ENCODE data around the gene CREBL2.
"Not testable (repeated sequence)": the region's sequence is repeated elsewhere in the genome, so short reads cannot be mapped to it uniquely, and the experiment has no call there.

The CREBL2 gene

DNA sequence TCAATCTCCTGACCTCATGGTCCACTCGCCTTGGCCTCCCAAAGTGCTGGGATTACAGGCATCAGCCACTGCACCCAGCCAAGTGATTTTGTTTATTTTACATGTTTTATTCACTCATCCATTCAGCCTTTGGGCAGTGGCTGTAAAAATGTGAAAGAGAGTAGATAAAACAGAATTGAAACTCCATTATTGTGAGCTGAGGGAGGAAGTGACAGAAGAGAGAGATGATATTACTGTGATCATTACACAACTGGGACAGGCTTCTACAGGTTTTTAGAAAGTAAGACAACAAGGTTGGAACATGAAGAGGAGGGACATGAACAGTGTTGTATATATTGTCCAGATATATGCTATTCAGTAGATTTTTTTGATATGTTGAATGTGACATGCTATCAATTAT is 25.0 kb downstream of the CREBL2 start:
- no peak for DNase-seq (ENCODE audit: low read depth)

DNA sequence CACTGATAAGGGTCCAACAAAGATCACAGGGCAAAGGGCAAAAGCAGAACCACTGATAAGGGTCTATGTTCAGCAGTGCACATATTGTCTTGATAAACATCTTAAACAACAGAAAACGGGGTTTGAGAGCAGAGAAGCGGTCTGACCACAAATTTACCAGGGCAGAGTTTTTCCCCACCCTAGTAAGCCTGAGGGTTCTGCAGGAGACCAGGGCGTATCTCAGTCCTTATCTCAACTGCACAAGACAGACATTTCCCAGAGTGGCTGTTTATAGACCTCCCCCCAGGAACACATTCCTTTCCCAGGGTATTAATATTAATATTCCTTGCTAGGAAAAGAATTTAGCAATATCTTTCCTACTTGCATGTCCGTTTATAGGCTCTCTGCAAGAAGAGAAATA is 28.3 kb downstream of the CREBL2 start:
- DNase-seq (ENCODE audit: low read depth) = not testable (repeated sequence)

DNA sequence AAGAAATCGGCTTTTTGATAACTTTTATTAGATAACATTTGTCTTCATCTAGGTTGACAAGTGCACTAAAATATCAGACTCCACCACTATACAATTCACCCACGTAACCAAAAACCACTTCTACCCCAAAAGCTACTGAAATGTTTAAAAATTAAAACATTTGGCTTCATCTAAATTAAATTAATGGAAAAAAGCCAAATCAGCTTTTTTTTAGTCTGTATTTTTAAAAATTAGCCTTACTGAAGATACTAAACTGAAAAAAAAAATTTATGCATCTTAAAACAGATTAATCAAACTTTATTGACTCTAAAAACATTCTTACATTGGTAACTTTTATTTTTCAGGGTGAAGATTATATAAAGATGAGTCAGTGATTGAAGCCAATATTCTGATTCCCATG is 30.0 kb downstream of the CREBL2 start:
- no peak for DNase-seq (ENCODE audit: low read depth)

DNA sequence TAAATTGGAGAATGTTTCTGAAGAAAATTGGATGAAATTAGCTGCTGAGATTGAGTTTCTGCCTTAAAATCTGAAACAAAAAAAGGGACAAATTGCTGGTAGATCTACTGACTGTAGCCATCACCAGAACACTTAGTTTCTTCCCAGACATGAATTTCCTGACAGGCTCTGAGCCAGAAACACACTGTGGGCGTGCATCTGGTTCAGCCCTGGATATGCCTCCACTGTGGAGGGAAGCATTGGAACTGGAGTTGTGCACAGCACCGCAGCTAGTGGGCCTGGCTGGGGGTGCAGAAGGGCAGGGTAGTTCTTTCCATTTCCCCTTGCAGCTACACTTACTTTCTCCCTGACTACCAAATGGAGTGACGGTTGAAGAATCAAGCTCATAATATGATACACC is 31.2 kb downstream of the CREBL2 start:
- DNase-seq (ENCODE audit: low read depth) = no peak

DNA sequence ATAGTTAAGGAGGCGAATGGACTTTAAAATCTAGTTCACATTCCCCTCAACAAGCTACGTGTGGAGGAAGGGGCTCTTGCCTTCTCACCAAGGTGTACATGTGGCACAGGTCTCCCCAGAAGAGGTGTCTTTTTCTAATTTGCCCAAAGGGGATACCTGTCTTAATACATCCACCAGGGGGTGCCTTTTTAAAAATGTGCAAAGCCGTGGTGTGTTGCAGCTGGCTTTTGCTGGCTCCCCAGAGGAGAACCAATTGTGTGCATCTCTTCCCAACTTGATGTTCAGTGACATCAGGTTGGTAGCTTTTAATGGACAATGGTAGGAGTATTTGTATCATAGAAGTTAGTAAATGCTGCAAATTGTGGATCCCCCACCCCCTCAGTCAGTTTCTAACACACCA is 33.8 kb downstream of the CREBL2 start:
- DNase-seq (ENCODE audit: low read depth) = peak; percentile 14

DNA sequence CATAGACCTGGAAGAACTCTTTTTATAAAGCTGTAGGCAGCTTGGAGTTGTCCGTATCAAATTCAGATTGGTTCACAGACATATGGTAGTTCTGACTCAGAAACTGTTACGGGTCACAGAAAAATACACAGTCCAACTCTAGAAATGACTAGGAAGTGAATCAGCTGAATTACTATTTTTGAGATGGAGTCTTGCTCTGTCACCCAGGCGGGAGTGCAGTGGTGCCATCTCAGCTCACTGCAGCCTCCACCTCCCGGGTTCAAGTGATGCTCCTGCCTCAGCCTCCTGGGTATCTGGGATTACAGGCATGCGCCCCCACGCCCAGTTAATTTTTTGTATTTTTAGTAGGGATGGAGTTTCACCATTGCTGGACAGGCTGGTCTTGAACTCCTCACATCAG is 34.3 kb downstream of the CREBL2 start:
- not testable (repeated sequence) for DNase-seq (ENCODE audit: low read depth)

DNA sequence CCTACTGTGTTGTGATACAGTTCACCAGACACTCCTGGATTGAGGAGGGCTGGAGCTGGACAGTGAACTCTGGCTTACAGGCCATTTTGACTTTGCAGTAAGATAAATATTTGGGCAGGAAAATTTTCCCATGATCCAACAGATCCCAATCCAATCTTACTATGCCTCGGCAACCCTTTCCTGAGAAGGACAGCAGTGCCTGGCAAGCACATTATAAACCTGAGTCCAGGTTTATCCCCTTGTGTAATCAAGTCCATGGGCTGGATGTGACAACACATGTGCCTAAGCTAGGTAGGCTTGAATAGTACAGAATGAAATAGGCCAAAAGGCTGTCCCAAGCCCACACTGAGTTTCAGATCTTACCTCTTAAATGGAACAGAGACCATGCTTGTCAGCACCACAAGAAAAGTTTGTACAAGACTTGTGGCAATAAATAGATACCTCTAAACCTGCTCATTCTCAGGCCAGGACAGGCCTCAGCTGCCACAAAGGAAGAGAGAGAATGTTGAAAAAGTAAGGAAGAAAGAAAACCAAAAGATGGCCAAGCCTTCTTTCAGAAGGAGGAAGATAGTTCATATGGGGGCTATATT is 34.9 kb downstream of the CREBL2 start:
- no peak for DNase-seq (ENCODE audit: low read depth)

DNA sequence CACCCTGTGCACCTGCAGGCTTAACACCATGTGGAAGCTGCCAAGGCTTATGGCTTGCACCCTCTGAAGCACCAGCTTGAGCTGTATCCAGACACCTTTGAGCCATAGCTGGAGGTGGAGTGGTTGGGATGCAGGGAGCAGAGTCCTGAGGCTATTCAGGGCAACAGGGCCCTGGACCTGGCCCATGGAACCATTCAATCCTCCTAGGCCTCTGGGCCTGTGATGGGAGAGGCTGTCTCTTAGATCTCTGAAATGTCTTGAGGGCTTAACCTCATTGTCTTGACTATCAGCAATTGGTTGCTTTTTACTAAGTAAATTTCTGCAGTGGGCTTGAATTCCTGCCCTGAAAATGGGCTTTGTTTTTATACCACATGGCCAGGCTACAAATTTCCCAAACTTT is 36.6 kb downstream of the CREBL2 start:
- no peak for DNase-seq (ENCODE audit: low read depth)

DNA sequence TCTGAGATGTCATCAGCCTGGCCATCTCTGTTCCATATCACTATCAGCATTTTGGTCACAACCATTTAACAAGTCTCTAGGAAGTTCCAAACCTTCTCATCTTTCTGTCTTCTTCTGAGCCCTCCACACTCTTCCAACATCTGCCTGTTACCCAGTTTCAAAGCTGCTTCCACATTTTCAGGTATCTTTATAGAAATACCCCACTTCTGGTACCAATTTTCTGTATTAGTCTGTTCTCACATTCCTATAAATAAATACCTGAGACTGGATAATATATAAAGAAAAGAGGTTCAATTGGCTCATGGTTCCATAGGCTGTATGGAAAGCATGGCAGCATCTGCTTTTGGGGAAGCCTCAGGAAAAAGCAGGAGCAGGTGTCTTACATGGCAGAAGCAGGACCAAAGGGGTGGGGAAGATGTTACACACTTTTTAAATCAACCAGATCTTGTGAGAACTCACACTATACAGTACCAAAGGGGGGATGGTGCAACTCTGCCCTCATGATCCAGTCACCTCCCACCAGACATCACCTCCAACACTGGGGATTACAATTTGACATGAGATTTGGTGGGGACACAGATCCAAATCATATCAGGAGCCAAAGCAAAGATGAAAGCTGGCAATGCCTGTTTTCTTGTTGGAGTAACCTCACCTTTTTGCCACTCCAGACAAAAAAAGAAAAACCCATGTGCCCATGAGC is 37.4 kb downstream of the CREBL2 start:
- no peak for DNase-seq (ENCODE audit: low read depth)

DNA sequence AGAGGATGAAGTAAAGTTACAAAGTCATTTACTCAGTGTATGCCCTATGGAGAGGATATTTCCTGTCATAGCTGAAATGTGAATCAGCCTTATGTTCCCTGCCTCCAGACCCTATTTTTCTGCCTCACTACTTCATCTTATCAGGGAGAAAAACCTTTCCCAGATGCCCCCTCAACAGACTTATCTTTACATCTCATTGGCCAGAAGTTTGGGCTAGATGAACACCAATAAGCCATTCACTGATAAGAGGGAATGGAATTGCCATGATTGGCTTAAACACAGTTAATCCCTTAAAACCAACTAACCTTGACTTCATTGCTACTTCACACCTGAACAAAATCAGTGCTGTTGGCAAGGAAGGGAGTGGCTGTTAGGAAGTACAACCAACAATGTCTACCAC is 40.1 kb downstream of the CREBL2 start:
- no peak for DNase-seq (ENCODE audit: low read depth)

DNA sequence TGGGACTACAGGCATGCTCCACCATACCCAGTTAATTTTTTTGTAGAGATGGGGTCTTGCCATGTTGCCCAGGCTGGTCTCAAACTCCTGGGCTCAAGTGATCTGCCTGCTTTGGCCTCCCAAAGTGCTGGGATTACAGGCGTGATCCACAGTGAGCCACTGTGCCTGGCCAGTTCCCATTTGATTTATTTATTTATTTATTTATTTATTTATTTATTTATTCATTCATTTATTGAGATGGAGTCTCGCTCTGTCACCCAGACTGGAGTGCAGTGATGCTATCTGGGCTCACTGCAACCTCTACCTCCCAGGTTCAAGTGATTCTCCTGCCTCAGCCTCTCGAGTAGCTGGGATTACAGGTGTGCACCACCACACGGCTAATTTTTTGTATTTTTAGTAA is 41.0 kb downstream of the CREBL2 start:
- DNase-seq (ENCODE audit: low read depth) = not testable (repeated sequence)

DNA sequence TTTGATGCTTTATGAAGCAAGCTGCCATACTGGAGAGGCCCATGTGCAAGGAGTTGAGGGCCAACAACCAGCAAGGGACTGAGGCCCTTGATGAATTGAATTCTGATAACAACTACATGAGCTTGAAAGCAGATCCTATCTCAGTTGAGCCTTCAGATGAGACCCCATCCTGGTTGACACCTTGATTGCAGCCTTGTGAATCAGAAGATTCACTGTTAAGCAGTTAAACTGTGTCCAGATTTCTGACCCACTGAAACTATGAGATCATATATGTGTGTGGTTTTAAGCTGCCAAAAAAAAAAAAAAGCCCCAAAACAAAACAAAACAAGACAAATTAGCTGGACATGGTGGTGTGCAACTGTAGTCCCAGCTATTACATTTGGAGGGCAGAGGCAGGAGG is 42.2 kb downstream of the CREBL2 start:
- DNase-seq (ENCODE audit: low read depth) = no peak

DNA sequence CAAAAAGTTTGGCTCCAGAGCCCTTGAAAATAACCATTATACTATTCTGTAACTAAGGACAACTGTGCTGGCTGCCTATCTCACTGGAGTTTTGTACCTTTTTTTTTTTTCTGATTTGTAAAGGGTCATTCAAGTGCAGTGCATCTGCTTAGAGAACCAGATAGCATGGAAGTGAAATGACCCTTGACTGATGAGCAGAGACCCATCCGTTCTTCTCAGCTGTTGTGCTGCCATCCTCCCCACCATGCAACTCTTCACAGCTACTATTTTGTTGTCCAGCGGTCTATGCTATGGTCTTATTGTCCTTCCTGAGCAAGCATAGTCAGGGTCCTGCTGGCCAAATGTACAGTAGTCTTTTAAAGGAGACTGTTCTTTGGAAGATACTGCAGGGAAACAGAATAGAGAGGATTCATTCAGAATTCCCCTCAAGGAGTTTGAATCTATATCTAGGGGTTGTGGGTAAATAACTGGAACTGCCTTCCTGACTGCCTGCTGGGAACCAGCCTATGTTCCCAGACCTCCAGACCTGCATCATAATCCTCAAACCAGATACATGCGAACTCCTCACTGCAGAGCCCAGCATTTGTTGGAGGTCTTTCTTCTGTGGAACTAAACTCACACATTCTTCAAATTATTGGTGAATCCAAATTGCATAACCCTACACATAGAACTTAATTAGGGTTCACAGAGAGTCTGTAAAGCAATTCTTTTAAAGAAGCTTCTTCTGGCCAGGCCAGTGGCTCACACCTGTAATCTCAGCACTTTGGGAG is 43.2 kb downstream of the CREBL2 start:
- DNase-seq (ENCODE audit: low read depth) = no peak

DNA sequence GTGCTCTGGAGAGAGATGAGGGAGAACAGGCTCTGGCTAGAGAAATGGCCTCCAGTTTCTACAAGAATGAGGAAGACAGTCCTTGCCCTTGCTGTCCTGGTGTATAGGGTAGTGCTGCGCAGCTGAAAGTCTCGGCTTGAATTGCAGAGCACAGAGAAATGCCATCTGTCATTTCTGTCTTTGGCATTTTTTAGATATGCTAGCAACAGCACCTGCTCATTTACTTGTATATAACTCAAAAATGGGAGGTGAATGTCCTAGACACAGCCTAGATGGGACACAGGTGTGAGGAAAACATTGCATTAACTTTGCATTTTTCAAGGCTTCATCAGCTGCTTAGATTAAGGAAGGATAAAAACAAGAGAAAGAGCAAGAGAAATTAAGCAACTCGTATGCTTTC is 48.5 kb downstream of the CREBL2 start:
- DNase-seq (ENCODE audit: low read depth) = no peak

DNA sequence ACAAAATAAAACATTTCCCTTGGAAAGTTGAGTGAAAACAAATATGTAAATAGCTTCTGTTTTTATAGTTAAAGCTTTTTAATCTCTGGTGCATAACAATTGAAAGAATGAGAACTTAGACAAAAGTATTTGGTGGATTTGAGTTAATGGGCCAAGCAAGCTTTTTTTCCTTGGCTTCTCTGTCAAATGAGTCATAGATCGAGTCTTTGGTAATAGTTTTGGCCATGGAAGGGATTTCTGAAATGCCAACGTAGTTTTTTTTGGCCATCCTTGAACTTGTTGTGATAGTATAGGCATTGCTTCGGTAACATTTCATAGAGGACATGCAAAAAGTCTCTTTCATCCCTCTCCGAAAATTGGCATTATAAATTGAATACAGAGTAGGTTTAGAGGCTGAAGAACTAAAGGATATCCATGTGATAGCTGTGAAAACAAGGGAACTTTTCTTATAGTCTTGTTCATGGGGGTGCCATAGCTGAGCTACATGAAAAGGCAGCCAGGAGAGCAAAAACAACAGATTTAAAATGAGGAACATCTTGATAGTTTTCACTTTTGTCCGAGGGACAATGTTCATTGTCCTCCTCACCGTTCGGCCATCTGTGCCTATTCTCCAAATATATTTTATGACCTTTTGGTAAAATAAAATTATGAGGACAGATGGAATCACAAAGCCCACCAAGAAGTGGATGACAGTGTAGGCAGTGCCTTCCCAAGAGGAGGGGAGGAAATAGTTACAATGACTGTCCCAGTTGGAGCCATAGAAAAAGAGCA is 49.6 kb downstream of the CREBL2 start:
- no peak for DNase-seq (ENCODE audit: low read depth)

DNA sequence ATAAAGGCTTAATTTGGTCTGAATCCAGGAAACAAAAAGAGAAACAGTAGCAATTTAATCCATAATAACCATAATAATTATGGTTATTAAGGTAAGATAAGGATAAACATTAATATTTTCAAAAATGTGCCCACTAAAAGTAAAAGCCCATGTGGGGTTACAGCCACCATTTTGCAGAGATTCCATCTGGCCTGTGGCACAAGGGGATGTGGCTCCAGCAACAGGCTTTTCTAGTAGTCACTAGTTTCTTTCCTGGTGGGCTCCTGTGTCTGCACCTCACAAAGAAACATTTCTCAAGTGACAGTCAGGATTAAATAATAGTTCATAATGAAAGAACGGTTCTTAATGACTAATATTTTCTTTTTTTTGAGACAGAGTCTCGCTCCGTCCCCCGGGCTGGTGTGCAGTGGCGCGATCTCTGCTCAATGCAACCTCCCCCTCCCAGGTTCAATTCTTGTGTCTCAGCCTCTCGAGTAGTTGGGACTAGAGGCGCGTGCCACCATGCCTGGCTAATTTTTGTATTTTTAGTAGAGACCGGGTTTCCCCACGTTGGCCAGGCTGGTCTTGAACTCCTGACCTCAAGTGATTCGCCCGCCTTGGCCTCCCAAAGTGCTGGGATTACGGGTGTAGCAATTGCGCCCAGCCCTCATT is 52.1 kb downstream of the CREBL2 start:
- no peak for DNase-seq (ENCODE audit: low read depth)

DNA sequence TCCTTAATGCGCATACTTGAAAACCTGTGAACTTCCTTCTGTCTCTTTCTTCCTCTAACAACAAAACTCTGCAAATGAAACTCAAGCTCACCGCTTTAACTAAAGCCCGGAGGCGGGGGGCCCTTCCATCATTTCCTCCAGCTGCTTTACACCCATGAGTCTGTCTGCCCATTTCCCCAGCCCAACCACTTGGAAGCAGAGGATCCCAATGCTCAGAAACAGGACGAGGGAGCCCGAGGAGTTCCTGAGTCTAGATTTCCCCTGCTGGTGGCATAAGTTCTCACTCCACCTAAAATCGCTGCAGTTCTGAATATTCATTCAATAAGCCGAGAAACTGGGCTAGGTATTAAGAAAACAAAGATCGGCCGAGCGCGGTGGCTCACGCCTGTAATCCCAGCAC is 53.5 kb downstream of the CREBL2 start:
- no peak for DNase-seq (ENCODE audit: low read depth)

DNA sequence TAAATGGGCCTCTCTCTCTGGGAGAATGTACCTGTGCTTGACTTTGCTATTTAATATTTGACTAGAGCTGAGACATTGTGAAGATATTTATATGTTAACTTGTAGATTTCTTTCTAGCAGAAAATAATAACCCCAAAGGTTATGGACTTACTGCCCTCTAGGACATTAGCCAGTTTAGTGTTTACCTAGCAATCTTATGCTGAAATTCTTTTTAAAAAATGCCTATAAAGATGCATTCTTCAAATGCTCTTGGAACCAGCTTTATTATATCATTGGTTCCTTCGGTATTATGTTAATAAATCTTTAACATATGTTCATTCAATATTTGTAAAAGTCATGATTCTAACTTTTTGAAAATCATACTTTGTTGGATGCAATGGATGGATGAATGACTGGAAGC is 56.3 kb downstream of the CREBL2 start:
- no peak for DNase-seq (ENCODE audit: low read depth)

DNA sequence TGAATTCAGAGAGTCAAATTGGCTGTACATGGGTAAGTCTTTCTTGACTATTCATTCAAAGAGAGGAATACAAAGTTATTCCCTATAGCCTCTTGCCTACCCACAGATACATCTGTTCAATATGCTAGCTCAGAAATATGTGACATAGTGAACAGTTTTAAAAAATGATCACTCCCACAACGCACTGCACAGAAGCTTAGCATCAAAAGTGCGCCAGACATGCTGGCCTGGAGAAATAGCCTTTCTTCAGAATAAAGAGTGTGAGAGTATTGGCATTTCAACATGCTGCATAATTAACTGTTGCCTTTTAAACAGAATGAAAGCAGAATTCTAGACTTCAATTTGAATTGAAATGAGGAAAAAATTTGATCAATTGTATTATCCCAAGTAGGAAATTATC is 57.3 kb downstream of the CREBL2 start:
- no peak for DNase-seq (ENCODE audit: low read depth)

DNA sequence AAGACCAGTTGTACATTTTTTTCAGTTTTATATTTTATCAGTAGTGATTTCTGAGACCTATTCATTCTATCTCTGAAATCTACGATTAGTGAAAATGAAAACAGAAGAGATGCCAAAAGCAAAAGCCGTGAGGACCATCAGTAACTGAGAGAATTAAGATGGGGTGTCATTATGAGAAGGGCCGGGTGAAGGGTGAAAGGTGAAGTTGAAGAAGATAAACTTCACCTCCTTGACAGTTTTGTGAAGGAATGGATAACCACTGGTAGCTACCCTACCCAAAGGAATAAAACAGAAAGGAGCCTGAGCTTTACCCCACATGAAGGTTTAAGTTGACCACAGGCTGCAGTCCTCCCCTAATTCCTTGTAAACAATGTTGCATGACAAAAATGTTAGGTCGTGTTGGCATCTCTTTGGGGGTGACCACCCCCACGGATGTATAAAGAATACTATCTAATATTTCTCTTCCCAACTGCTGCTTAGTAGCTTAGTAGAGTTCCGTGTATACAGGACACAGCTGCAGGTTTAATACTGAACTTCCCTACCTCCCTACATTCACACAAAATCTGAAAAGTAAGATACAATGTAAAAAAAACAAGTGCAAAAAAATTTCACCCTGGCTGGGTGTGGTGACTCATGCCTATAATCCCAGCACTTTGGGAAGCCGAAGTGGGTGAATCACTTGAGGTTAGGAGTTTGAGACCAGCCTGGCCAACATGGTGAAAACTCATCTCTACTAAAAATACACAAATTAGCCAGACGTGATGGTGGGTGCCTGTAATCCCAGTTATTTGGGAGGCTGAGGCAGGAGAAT is 60.4 kb downstream of the CREBL2 start:
- no peak for DNase-seq (ENCODE audit: low read depth)

DNA sequence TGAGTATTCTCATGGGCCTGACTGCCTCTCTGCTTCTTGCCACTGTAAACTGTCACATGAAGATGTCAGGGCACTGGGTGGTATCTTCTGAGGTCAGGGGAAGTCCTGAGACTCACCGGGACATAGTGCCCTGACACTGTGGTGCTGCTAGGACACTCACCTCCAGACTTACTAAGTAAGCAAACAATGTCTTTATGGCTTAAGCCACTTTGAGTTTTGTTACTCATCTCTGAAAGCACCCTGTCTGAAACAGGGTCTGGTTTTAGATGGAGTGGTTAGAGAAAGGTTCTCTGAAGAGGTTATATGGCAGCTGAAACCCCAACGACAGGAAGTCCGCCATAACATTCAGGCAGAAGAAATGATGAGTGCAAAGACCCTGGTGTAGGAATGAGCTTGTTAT is 61.6 kb downstream of the CREBL2 start:
- DNase-seq (ENCODE audit: low read depth) = no peak

All from activated T-cell treated with anti-CD3 and anti-CD28 coated beads for 24 hours (primary cell).